ENCODE results near the gene MEGF11. TPM values are rescaled to one million over a fixed set of nuclear protein-coding genes. Genes with fewer than 3 reads are reported as not detected.

Gene MEGF11
- total RNA-seq, 4 donors from 2014 or later = 0.23 to 0.33 TPM; not detected in 2

- H3K4me3 ChIP-seq = no peak overlapping the region
- peaks cover 0 to 10% (median 0%) of the 10 kb centered on the region in 4 donors for H3K27me3 ChIP-seq
- no peaks in the 10 kb centered on the region for H3K36me3 ChIP-seq
- 14% methylated on average over 3 of the region's 4 CpGs for WGBS
- DNase-seq (ENCODE audit: extremely low spot score) = no peak
- intact Hi-C loops (cut with DNase I) = no loop called here
- H3K27ac ChIP-seq (replicated peaks in 1 of 4) = no peak overlapping the region
- no peak for TF ChIP-seq EP300 (IDR thresholded peaks at IDR 0.05)
- no peak for TF ChIP-seq POLR2A (IDR thresholded peaks at IDR 0.05; ENCODE audit: low read depth)
- TF ChIP-seq POLR2AphosphoS5 (IDR thresholded peaks at IDR 0.05) = no peak
- no peak for TF ChIP-seq CTCF (IDR thresholded peaks at IDR 0.05)
- no peaks in the 10 kb centered on the region for H3K4me1 ChIP-seq
- H3K9me3 ChIP-seq = no peaks in the 10 kb centered on the region
Measured at GRCh38 chr15:66214246-66214645, 39.3 kb downstream of the MEGF11 start.

DNA sequence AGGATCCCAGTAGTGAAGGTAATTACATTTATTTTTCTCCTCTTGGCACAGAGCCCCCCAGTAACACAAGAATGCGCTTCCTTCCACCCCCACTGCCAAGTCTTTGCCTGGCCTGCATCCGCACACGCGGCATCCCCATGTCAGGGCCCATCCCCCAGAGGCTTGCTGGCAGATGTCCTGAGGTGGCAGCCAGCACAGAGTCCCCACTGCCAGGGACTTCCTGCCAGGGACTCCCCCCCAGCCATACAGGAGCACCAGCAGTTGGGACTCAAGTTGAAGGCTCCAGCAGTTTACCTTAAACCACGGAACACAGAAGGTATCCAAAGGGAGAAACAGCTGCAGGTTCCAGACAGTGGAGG is 41.0 kb downstream of the MEGF11 start:
- H3K27me3 ChIP-seq = peaks cover 0 to 7% (median 0%) of the 10 kb centered on the region in 4 donors
- H3K36me3 ChIP-seq = no peaks in the 10 kb centered on the region
- H3K4me3 ChIP-seq = no peak overlapping the region
- H3K27ac ChIP-seq (replicated peaks in 1 of 4) = no peak overlapping the region
- intact Hi-C loops (cut with DNase I) = no loop called here
- H3K4me1 ChIP-seq = no peaks in the 10 kb centered on the region
- no peaks in the 10 kb centered on the region for H3K9me3 ChIP-seq
- TF ChIP-seq POLR2AphosphoS5 (IDR thresholded peaks at IDR 0.05) (no peak), POLR2A (IDR thresholded peaks at IDR 0.05; ENCODE audit: low read depth) (no peak)
- DNase-seq (ENCODE audit: extremely low spot score) = no peak
- 71% methylated on average over 5 of the region's 5 CpGs for WGBS

DNA sequence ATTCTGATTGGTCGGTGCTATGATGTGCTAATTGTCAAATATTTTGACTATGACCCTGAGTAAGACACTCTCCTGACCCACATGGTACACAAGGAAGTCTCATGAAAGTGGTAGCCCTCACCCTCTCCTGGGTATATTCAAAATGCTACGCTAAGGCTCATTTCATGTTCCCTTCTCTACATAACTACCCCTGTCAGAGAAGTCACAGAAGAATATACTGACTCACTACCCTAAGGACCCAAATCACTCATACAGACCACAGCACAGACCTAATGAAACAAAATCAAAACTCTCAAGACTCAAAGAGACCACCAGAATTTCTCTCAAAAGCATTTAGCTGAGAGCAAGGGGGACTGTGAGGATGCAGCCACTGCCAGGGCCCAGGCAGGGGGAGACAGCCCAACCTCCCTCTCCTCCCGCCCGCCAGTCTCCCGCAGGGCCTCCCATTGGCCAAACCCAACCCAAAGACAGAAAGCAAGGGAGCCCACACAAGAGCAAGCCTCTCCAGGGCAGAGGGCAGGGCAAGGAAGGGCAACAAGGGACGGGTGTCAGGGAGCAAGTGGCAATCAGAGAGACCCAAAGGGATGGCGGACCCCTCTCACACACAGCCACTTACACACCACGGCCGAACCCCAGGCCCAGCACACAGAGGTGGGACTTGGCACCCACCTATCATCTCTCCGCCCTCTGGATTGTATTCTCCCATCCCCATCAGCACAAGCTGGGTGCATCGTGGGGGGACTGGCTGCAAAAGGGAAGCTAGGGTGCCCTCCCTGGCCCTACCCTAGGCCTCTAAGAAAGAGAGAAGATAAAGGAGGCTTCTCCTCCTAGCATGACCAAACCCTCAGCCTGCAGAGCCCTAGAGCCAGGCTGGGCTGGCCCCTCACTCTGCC is 41.6 kb downstream of the MEGF11 start:
- Histone ChIP-seq H3K9me3 (no peaks in the 10 kb centered on the region), H3K4me3 (no peak overlapping the region), H3K36me3 (no peaks in the 10 kb centered on the region), H3K27me3 (peaks cover 0 to 4% (median 0%) of the 10 kb centered on the region in 4 donors), H3K27ac (replicated peaks in 1 of 4) (no peak overlapping the region), H3K4me1 (no peaks in the 10 kb centered on the region)
- 86% methylated on average over 6 of the region's 11 CpGs for WGBS
- intact Hi-C loops (cut with DNase I) = no loop called here
- TF ChIP-seq POLR2A (IDR thresholded peaks at IDR 0.05; ENCODE audit: low read depth) (no peak), EP300 (IDR thresholded peaks at IDR 0.05) (no peak), POLR2AphosphoS5 (IDR thresholded peaks at IDR 0.05) (no peak), CTCF (IDR thresholded peaks at IDR 0.05) (no peak)
- DNase-seq (ENCODE audit: extremely low spot score) = no peak

- H3K4me1 ChIP-seq = no peaks in the 10 kb centered on the region
- intact Hi-C loops (cut with DNase I) = no loop called here
- no peak for DNase-seq (ENCODE audit: extremely low spot score)
- no peak overlapping the region for H3K4me3 ChIP-seq
- peaks cover 0 to 4% (median 0%) of the 10 kb centered on the region in 4 donors for H3K27me3 ChIP-seq
- no peaks in the 10 kb centered on the region for H3K9me3 ChIP-seq
- no peak overlapping the region for H3K27ac ChIP-seq (replicated peaks in 1 of 4)
- TF ChIP-seq POLR2A (IDR thresholded peaks at IDR 0.05; ENCODE audit: low read depth) (no peak), EP300 (IDR thresholded peaks at IDR 0.05) (no peak), CTCF (IDR thresholded peaks at IDR 0.05) (no peak), POLR2AphosphoS5 (IDR thresholded peaks at IDR 0.05) (no peak)
- WGBS = 92% methylated on average over 4 of the region's 4 CpGs
- H3K36me3 ChIP-seq = no peaks in the 10 kb centered on the region
Measured at GRCh38 chr15:66210684-66211083, 42.9 kb downstream of the MEGF11 start.

- Histone ChIP-seq H3K4me1 (no peaks in the 10 kb centered on the region), H3K27ac (replicated peaks in 1 of 4) (no peak overlapping the region), H3K4me3 (no peak overlapping the region), H3K9me3 (no peaks in the 10 kb centered on the region), H3K36me3 (no peaks in the 10 kb centered on the region), H3K27me3 (peaks cover 0 to 12% (median 0%) of the 10 kb centered on the region in 4 donors)
- TF ChIP-seq CTCF (IDR thresholded peaks at IDR 0.05) (no peak), EP300 (IDR thresholded peaks at IDR 0.05) (no peak), POLR2AphosphoS5 (IDR thresholded peaks at IDR 0.05) (no peak), POLR2A (IDR thresholded peaks at IDR 0.05; ENCODE audit: low read depth) (no peak)
- intact Hi-C loops (cut with DNase I) = no loop called here
- 92% methylated on average over 2 of the region's 2 CpGs for WGBS
- DNase-seq (ENCODE audit: extremely low spot score) = no peak
Measured at GRCh38 chr15:66198757-66199156, 54.8 kb downstream of the MEGF11 start.
